ENCODE data around the gene ITGB1BP1. TPM values are rescaled to one million over a fixed set of nuclear protein-coding genes. Genes with fewer than 3 reads are reported as not detected.

The ITGB1BP1 gene
- total and polyA plus RNA-seq, 2 of the 13 experiments (the other 11 are each of a cell fraction or from before 2014, with no cell fraction given), result 106 to 108 TPM

DNA sequence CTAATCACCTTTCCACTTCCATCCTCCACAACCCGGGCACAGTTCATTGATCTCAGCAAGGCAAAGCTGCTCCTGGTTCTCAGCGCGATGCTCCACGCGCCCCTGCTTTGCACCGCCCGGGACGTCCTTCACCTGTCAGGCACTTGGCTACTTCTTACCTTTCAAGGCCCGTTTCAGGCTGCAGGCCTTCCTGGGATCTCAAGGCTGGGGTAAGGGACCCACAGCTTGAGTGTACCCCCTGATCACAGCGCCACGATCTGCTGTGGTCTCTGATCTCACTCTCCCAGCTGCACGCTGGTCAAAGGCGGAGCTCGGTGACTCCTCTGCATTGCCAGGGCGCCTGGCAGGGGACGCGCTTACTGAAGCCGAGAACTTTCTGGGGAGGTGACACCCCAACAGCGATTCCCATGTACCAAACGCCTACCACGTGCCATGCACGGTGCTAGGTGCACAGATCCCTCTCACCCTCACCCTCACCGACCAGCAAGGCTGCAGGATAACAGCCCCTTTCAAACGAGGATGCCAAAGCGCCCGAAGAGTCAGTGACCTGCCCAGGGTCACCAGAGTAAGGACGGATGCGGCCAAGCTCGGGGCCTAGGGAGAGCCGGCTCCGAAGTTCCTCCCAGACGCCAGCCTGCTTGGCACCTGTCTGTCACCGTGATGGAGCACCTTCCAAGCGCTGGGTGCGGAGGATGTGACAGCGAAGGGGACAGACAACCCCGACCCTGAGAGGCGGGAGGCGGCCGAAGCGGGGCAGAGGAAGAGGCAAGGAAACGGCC lies 818 bp downstream of the ITGB1BP1 start (continued):
- TF ChIP-seq, protein P1, sequence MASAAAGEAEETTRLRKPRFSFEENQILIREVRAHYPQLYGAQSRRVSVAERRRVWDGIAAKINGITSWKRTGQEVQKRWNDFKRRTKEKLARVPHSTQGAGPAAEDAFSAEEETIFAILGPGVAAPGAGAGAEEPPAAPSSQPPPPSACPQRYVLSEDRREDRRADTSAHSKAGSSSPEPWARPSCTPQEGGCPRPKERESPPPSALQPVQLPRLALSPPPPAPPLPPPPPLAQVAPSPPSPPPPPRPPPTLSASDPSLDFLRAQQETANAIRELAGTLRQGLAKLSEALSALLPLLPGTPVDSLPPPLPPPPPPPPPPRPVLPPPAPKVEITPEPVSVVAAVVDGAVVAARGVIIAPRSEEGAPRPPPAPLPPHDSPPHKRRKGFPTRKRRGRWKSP (CRISPR knock-in tag; IDR thresholded peaks at IDR 0.05), result peak; percentile 47
- TF ChIP-seq ZBTB3 (CRISPR knock-in tag; IDR thresholded peaks at IDR 0.05; ENCODE audit: borderline replicate concordance, low read depth), result no peak
- no peak; the same call in 1 of the 2 replicates for TF ChIP-seq GABPB1 (CRISPR knock-in tag; IDR thresholded peaks at IDR 0.05)
- TF ChIP-seq STAG1 (CRISPR knock-in tag; IDR thresholded peaks at IDR 0.05), result 0 out of 2 replicates have a peak, but pooled peaks have one; percentile 33
- TF ChIP-seq SP140L (CRISPR knock-in tag; IDR thresholded peaks at IDR 0.05; ENCODE audit: borderline replicate concordance), result no peak
- peak; percentile 34; the same call in 1 of the 2 replicates for TF ChIP-seq HOXA3 (CRISPR knock-in tag; IDR thresholded peaks at IDR 0.05)
- no peak for TF ChIP-seq ZNF607 (CRISPR knock-in tag; IDR thresholded peaks at IDR 0.05; ENCODE audit: borderline replicate concordance)
- TF ChIP-seq, protein P2, sequence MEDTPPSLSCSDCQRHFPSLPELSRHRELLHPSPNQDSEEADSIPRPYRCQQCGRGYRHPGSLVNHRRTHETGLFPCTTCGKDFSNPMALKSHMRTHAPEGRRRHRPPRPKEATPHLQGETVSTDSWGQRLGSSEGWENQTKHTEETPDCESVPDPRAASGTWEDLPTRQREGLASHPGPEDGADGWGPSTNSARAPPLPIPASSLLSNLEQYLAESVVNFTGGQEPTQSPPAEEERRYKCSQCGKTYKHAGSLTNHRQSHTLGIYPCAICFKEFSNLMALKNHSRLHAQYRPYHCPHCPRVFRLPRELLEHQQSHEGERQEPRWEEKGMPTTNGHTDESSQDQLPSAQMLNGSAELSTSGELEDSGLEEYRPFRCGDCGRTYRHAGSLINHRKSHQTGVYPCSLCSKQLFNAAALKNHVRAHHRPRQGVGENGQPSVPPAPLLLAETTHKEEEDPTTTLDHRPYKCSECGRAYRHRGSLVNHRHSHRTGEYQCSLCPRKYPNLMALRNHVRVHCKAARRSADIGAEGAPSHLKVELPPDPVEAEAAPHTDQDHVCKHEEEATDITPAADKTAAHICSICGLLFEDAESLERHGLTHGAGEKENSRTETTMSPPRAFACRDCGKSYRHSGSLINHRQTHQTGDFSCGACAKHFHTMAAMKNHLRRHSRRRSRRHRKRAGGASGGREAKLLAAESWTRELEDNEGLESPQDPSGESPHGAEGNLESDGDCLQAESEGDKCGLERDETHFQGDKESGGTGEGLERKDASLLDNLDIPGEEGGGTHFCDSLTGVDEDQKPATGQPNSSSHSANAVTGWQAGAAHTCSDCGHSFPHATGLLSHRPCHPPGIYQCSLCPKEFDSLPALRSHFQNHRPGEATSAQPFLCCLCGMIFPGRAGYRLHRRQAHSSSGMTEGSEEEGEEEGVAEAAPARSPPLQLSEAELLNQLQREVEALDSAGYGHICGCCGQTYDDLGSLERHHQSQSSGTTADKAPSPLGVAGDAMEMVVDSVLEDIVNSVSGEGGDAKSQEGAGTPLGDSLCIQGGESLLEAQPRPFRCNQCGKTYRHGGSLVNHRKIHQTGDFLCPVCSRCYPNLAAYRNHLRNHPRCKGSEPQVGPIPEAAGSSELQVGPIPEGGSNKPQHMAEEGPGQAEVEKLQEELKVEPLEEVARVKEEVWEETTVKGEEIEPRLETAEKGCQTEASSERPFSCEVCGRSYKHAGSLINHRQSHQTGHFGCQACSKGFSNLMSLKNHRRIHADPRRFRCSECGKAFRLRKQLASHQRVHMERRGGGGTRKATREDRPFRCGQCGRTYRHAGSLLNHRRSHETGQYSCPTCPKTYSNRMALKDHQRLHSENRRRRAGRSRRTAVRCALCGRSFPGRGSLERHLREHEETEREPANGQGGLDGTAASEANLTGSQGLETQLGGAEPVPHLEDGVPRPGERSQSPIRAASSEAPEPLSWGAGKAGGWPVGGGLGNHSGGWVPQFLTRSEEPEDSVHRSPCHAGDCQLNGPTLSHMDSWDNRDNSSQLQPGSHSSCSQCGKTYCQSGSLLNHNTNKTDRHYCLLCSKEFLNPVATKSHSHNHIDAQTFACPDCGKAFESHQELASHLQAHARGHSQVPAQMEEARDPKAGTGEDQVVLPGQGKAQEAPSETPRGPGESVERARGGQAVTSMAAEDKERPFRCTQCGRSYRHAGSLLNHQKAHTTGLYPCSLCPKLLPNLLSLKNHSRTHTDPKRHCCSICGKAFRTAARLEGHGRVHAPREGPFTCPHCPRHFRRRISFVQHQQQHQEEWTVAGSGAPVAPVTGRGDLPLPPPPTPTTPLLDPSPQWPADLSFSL (CRISPR knock-in tag; IDR thresholded peaks at IDR 0.05), result 0 out of 2 replicates have a peak, but pooled peaks have one; percentile 39
- TF ChIP-seq ZBTB20 (CRISPR knock-in tag; IDR thresholded peaks at IDR 0.05; ENCODE audit: borderline replicate concordance, low read depth), result no peak; the same call in 1 of the 2 replicates
- TF ChIP-seq ZNF772 (CRISPR knock-in tag; IDR thresholded peaks at IDR 0.05), result peak; percentile 96
- TF ChIP-seq PAWR (CRISPR knock-in tag; IDR thresholded peaks at IDR 0.05; ENCODE audit: borderline replicate concordance), result no peak
- TF ChIP-seq TMF1 (CRISPR knock-in tag; IDR thresholded peaks at IDR 0.05; ENCODE audit: low read depth), result peak; percentile 80; the same call in 1 of the 2 replicates
- TF ChIP-seq, protein P3, sequence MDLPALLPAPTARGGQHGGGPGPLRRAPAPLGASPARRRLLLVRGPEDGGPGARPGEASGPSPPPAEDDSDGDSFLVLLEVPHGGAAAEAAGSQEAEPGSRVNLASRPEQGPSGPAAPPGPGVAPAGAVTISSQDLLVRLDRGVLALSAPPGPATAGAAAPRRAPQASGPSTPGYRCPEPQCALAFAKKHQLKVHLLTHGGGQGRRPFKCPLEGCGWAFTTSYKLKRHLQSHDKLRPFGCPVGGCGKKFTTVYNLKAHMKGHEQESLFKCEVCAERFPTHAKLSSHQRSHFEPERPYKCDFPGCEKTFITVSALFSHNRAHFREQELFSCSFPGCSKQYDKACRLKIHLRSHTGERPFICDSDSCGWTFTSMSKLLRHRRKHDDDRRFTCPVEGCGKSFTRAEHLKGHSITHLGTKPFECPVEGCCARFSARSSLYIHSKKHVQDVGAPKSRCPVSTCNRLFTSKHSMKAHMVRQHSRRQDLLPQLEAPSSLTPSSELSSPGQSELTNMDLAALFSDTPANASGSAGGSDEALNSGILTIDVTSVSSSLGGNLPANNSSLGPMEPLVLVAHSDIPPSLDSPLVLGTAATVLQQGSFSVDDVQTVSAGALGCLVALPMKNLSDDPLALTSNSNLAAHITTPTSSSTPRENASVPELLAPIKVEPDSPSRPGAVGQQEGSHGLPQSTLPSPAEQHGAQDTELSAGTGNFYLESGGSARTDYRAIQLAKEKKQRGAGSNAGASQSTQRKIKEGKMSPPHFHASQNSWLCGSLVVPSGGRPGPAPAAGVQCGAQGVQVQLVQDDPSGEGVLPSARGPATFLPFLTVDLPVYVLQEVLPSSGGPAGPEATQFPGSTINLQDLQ (CRISPR knock-in tag; IDR thresholded peaks at IDR 0.05), result peak; percentile 52
- no peak; the same call in 1 of the 2 replicates for TF ChIP-seq RFX3 (CRISPR knock-in tag; IDR thresholded peaks at IDR 0.05)
- no peak for TF ChIP-seq ZNF232 (CRISPR knock-in tag; IDR thresholded peaks at IDR 0.05; ENCODE audit: borderline replicate concordance)
- TF ChIP-seq, protein P4, sequence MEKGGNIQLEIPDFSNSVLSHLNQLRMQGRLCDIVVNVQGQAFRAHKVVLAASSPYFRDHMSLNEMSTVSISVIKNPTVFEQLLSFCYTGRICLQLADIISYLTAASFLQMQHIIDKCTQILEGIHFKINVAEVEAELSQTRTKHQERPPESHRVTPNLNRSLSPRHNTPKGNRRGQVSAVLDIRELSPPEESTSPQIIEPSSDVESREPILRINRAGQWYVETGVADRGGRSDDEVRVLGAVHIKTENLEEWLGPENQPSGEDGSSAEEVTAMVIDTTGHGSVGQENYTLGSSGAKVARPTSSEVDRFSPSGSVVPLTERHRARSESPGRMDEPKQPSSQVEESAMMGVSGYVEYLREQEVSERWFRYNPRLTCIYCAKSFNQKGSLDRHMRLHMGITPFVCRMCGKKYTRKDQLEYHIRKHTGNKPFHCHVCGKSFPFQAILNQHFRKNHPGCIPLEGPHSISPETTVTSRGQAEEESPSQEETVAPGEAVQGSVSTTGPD (CRISPR knock-in tag; IDR thresholded peaks at IDR 0.05), result no peak
- TF ChIP-seq MBNL3 (CRISPR knock-in tag; conservative IDR thresholded peaks at IDR 0.05), result no peak

Measured in HepG2 (cell line).